IPS DF 6.9 (cell line): ENCODE results near the gene IL37.
A peak's percentile ranks its signal among the peaks of the same experiment; 100 is the strongest.

ENCODE experiments used
- DNase-seq: peaks from one replicate; pipeline ENCODE4 v3.0.0-alpha.2; 2013; ENCODE audit warnings: low read depth, low spot score
- H3K27ac ChIP-seq: one replicate; pipeline ENCODE4 v1.5.1; 2013; ENCODE audit warnings: low read length, control low read depth
- H3K27me3 ChIP-seq: 2 replicates; pipeline ENCODE4 v1.6.1; 2013; ENCODE audit warnings: mild to moderate bottlenecking, low read length; ENCODE audit not compliant: control insufficient read depth, insufficient read depth
- H3K36me3 ChIP-seq: 2 replicates; pipeline ENCODE4 v1.6.1; 2013; ENCODE audit warnings: low read length; ENCODE audit not compliant: control insufficient read depth, insufficient read depth
- H3K4me1 ChIP-seq: 2 replicates; pipeline ENCODE4 v1.6.1; 2013; ENCODE audit warnings: low read length; ENCODE audit not compliant: control insufficient read depth, insufficient read depth
- H3K4me3 ChIP-seq: 2 replicates; pipeline ENCODE4 v1.5.1; 2013; ENCODE audit warnings: mild to moderate bottlenecking, low read length
- H3K9me3 ChIP-seq: 2 replicates; pipeline ENCODE4 v1.6.1; 2013; ENCODE audit warnings: low read length, inconsistent platforms; ENCODE audit not compliant: control insufficient read depth, insufficient read depth
- WGBS: extraction: QIAGEN DNeasy Blood & Tissue Kit; methylation state at CpG from one replicate; pipeline ENCODE4 v1.1.7; 2013; ENCODE audit warnings: mixed read lengths, missing lambda C conversion rate; ENCODE audit not compliant: insufficient read length, insufficient coverage; 5-methylcytosine and 5-hydroxymethylcytosine counted together

The IL37 gene

GRCh38 chr2:112940859-112941625 lies 30.1 kb downstream of the IL37 start:
- H3K4me3 ChIP-seq: no peak overlapping the region
- H3K4me1 ChIP-seq: no peaks in the 10 kb centered on the region
- WGBS: no CpG with 5 or more reads among the region's 3 CpGs
- H3K27me3 ChIP-seq: no peaks in the 10 kb centered on the region
- H3K36me3 ChIP-seq: no peaks in the 10 kb centered on the region
- H3K9me3 ChIP-seq: no peaks in the 10 kb centered on the region; the same call in 1 of the 2 replicates
- no peak for DNase-seq
- no peak overlapping the region for H3K27ac ChIP-seq

GRCh38 chr2:112941753-112942653 lies 31.0 kb downstream of the IL37 start:
- WGBS: no CpG with 5 or more reads among the region's 14 CpGs
- Histone ChIP-seq H3K9me3 (no peaks in the 10 kb centered on the region; the same call in 1 of the 2 replicates), H3K27ac (no peak overlapping the region), H3K27me3 (no peaks in the 10 kb centered on the region), H3K4me1 (no peaks in the 10 kb centered on the region), H3K36me3 (no peaks in the 10 kb centered on the region), H3K4me3 (no peak overlapping the region)
- peak; percentile 71 for DNase-seq

GRCh38 chr2:112942654-112943002 lies 31.7 kb downstream of the IL37 start:
- no peak for DNase-seq
- Histone ChIP-seq H3K4me1 (no peaks in the 10 kb centered on the region), H3K36me3 (no peaks in the 10 kb centered on the region), H3K27ac (no peak overlapping the region), H3K9me3 (no peaks in the 10 kb centered on the region; the same call in 1 of the 2 replicates), H3K27me3 (no peaks in the 10 kb centered on the region), H3K4me3 (no peak overlapping the region)
- WGBS: no CpG with 5 or more reads among the region's 2 CpGs

GRCh38 chr2:112944971-112945370 lies 34.0 kb downstream of the IL37 start:
- DNase-seq: no peak
- Histone ChIP-seq H3K4me3 (no peak overlapping the region), H3K9me3 (no peaks in the 10 kb centered on the region; the same call in 1 of the 2 replicates), H3K27ac (no peak overlapping the region), H3K36me3 (no peaks in the 10 kb centered on the region), H3K27me3 (no peaks in the 10 kb centered on the region), H3K4me1 (no peaks in the 10 kb centered on the region)
- WGBS: no CpG with 5 or more reads among the region's 1 CpG

- no peaks in the 10 kb centered on the region; the same call in 1 of the 2 replicates for H3K9me3 ChIP-seq
- DNase-seq: no peak
- no CpG with 5 or more reads among the region's 2 CpGs for WGBS
- H3K4me3 ChIP-seq: no peak overlapping the region
- H3K36me3 ChIP-seq: no peaks in the 10 kb centered on the region
- H3K27ac ChIP-seq: no peak overlapping the region
- H3K27me3 ChIP-seq: no peaks in the 10 kb centered on the region
- H3K4me1 ChIP-seq: no peaks in the 10 kb centered on the region
Measured at GRCh38 chr2:112946086-112946485, 35.1 kb downstream of the IL37 start.

GRCh38 chr2:112947374-112947773 lies 36.4 kb downstream of the IL37 start:
- no peaks in the 10 kb centered on the region; the same call in 1 of the 2 replicates for H3K9me3 ChIP-seq

GRCh38 chr2:112949456-112949855 lies 38.5 kb downstream of the IL37 start:
- WGBS: no CpG with 5 or more reads among the region's 8 CpGs
- no peaks in the 10 kb centered on the region for H3K36me3 ChIP-seq
- no peak for DNase-seq

More at GRCh38 chr2:112947374-112947773, 36.4 kb downstream of the IL37 start:
- Histone ChIP-seq H3K4me3 (no peak overlapping the region), H3K27me3 (no peaks in the 10 kb centered on the region), H3K4me1 (no peaks in the 10 kb centered on the region), H3K36me3 (no peaks in the 10 kb centered on the region), H3K27ac (no peak overlapping the region)
- no CpG with 5 or more reads among the region's 2 CpGs for WGBS
- no peak for DNase-seq

GRCh38 chr2:112954364-112954763 lies 43.4 kb downstream of the IL37 start:
- Histone ChIP-seq H3K27me3 (no peaks in the 10 kb centered on the region), H3K9me3 (no peaks in the 10 kb centered on the region), H3K4me1 (no peaks in the 10 kb centered on the region), H3K4me3 (no peak overlapping the region), H3K36me3 (no peaks in the 10 kb centered on the region), H3K27ac (no peak overlapping the region)
- no CpG with 5 or more reads among the region's 7 CpGs for WGBS
- DNase-seq: no peak

More at GRCh38 chr2:112949456-112949855, 38.5 kb downstream of the IL37 start:
- H3K4me1 ChIP-seq: no peaks in the 10 kb centered on the region
- H3K4me3 ChIP-seq: no peak overlapping the region
- no peaks in the 10 kb centered on the region for H3K27me3 ChIP-seq
- no peaks in the 10 kb centered on the region; the same call in 1 of the 2 replicates for H3K9me3 ChIP-seq
- H3K27ac ChIP-seq: no peak overlapping the region

GRCh38 chr2:112957511-112957910 lies 46.5 kb downstream of the IL37 start:
- DNase-seq: no peak
- Histone ChIP-seq H3K4me1 (no peaks in the 10 kb centered on the region; the same call in 1 of the 2 replicates), H3K9me3 (no peaks in the 10 kb centered on the region), H3K27me3 (no peaks in the 10 kb centered on the region), H3K27ac (no peak overlapping the region), H3K4me3 (no peak overlapping the region), H3K36me3 (no peaks in the 10 kb centered on the region)
- no CpG with 5 or more reads among the region's 3 CpGs for WGBS

GRCh38 chr2:112958428-112959108 lies 47.6 kb downstream of the IL37 start:
- H3K27ac ChIP-seq: no peak overlapping the region
- no peaks in the 10 kb centered on the region for H3K27me3 ChIP-seq
- H3K9me3 ChIP-seq: no peaks in the 10 kb centered on the region
- H3K4me3 ChIP-seq: no peak overlapping the region
- H3K36me3 ChIP-seq: no peaks in the 10 kb centered on the region
- H3K4me1 ChIP-seq: no peaks in the 10 kb centered on the region; the same call in 1 of the 2 replicates
- peak; percentile 43 for DNase-seq
- no CpG with 5 or more reads among the region's 9 CpGs for WGBS
